Measurements from ENCODE around the gene CPXM2. TPM values are rescaled to one million over a fixed set of nuclear protein-coding genes. Genes with fewer than 3 reads are reported as not detected.

Gene CPXM2
- total RNA-seq, 1 experiment from 2014 or later, result 0.12 TPM

DNA sequence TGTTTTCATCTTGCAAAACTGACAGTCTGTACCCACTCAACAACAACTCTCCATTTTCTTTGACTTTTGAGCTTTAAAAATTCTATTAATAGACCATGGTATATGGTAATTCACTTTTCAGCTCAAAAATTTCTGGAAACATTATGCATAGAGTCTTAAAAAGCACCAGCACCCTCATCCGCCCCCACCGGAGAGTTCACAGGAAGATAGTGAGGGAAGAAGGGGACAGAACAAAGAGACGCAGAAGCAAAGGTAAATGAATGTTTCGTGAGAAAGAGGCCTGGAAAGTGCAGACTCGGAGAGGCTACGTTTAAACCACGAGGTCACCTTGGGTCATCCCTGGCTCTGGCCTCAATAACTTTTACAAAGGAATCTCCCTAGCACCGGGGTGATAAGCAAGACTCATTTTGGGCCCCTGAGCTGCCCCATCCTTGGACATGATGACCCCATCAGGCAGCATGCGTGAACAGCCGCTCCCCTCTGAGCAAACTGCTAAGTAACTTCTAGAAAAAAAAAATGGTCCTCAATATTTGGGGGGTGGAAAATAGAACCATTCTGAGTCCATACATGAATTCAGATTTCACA, 96.3 kb downstream of the CPXM2 start:
- BruUV-seq (replicated peaks), result no TSS peak
- intact Hi-C loops (cut with micrococcal nuclease), result no loop called here
- no peak for TF ChIP-seq YY1 (IDR thresholded peaks at IDR 0.05; ENCODE audit: extremely low read depth, insufficient replicate concordance, low read depth, low read length)
- TF ChIP-seq SIN3A (IDR thresholded peaks at IDR 0.05; ENCODE audit: low read depth), result no peak
- TF ChIP-seq POLR2A (IDR thresholded peaks at IDR 0.05; ENCODE audit: borderline replicate concordance, extremely low read depth, insufficient read depth, insufficient read length), result no peak
- no peak for TF ChIP-seq REST (IDR thresholded peaks at IDR 0.05; ENCODE audit: low read depth)
- no peak for TF ChIP-seq ATF3 (IDR thresholded peaks at IDR 0.05)
- TF ChIP-seq JUND (IDR thresholded peaks at IDR 0.05), result no peak
- no peak for TF ChIP-seq CBX3 (IDR thresholded peaks at IDR 0.05; ENCODE audit: low read depth)
- TF ChIP-seq CEBPB (IDR thresholded peaks at IDR 0.05; ENCODE audit: low read depth), result no peak
- TF ChIP-seq EZH2phosphoT487 (IDR thresholded peaks at IDR 0.05; ENCODE audit: borderline replicate concordance), result no peak
- H3K9me3 ChIP-seq (ENCODE audit: control insufficient read depth in 1 of 2, insufficient read depth in 1 of 2, low read depth in 1 of 2, low read length in 2 of 2), result no peaks in the 10 kb centered on the region
- ChIA-PET CTCF (no interaction called here), POLR2A (no interaction called here), RAD21 (ENCODE audit: low non-redundant PET in 1 of 2, low total read pairs in 2 of 2, uncharacterized antibody in 2 of 2, unreplicated experiment in 2 of 2) (no interaction called here)
- no peak overlapping the region for H3K27ac ChIP-seq (ENCODE audit: low read depth, low read length)
- no peaks in the 10 kb centered on the region for H3K36me3 ChIP-seq (ENCODE audit: control insufficient read depth in 1 of 2, insufficient read depth in 2 of 2, low read length in 2 of 2)
- H3K9me2 ChIP-seq (ENCODE audit: insufficient read depth), result no peaks in the 10 kb centered on the region
- no peak for ATAC-seq
- no peak overlapping the region for H3K4me3 ChIP-seq (replicated peaks in 1 of 2; ENCODE audit: low read depth in 1 of 2, low read length in 2 of 2)
- H3K9ac ChIP-seq (ENCODE audit: low read length), result no peak overlapping the region
- no peak for DNase-seq (ENCODE audit: low read depth, low spot score)
- H3K4me1 ChIP-seq (ENCODE audit: control insufficient read depth in 1 of 2, insufficient read depth in 2 of 2, low read length in 2 of 2), result no peaks in the 10 kb centered on the region; a peak in 1 of 4 replicates
- H3K79me2 ChIP-seq (ENCODE audit: insufficient read depth, low read length), result no peaks in the 10 kb centered on the region
- peaks cover 35% of the 10 kb centered on the region for H3K27me3 ChIP-seq (ENCODE audit: insufficient read depth, low read length)
- no peaks in the 10 kb centered on the region for H4K20me1 ChIP-seq (ENCODE audit: insufficient read depth)
- H2AFZ ChIP-seq (ENCODE audit: low read depth, low read length, poor library complexity, severe bottlenecking), result no peak overlapping the region
- no peak overlapping the region for H3K4me2 ChIP-seq (ENCODE audit: low read length)

Measured in HCT116 (cell line).